ENCODE measurements around the gene UFSP1.

The UFSP1 gene

GRCh38 chr7:100894860-100895700 lies 5.6 kb upstream of the UFSP1 start:
- peak; percentile 20 for DNase-seq

GRCh38 chr7:100893910-100894721 lies 4.6 kb upstream of the UFSP1 start:
- DNase-seq, result no peak

- DNase-seq, result no peak
These were observed 3.9 kb upstream of the UFSP1 start for GRCh38 chr7:100893318-100893895.

GRCh38 chr7:100892364-100893317 lies 3.1 kb upstream of the UFSP1 start:
- DNase-seq, result no peak

- no peak for DNase-seq
These were observed 2.2 kb upstream of the UFSP1 start for GRCh38 chr7:100891568-100892247.

GRCh38 chr7:100890653-100891567 lies 1.4 kb upstream of the UFSP1 start:
- DNase-seq, result no peak

GRCh38 chr7:100888291-100888987 lies 1.1 kb downstream of the UFSP1 start:
- no peak for DNase-seq

- DNase-seq, result no peak
These were observed 1.8 kb downstream of the UFSP1 start for GRCh38 chr7:100887516-100888290.

GRCh38 chr7:100886936-100887515 lies 2.5 kb downstream of the UFSP1 start:
- no peak for DNase-seq

GRCh38 chr7:100886142-100886935 lies 3.2 kb downstream of the UFSP1 start:
- no peak for DNase-seq

- DNase-seq, result no peak
These were observed 3.9 kb downstream of the UFSP1 start for GRCh38 chr7:100885440-100886141.

GRCh38 chr7:100884736-100885439 lies 4.6 kb downstream of the UFSP1 start:
- no peak for DNase-seq

- no peak for DNase-seq
These were observed 6.6 kb downstream of the UFSP1 start for GRCh38 chr7:100882785-100883526.

GRCh38 chr7:100882201-100882600 lies 7.3 kb downstream of the UFSP1 start:
- DNase-seq, result no peak

- no peak for DNase-seq
These were observed 8.4 kb downstream of the UFSP1 start for GRCh38 chr7:100881136-100881535.

- no peak for DNase-seq
These were observed 8.9 kb downstream of the UFSP1 start for GRCh38 chr7:100880645-100881044.

Measured in EL (cell line).